ENCODE measurements around the gene KDM4F. TPM values are rescaled to one million over a fixed set of nuclear protein-coding genes. Genes with fewer than 3 reads are reported as not detected.
"Not testable (repeated sequence)": the region's sequence is repeated elsewhere in the genome, so short reads cannot be mapped to it uniquely, and the experiment has no call there.

Gene KDM4F
- total RNA-seq (2014; rRNA removed; shearing (Covaris generic)), result not detected in 2 replicates

- not testable (repeated sequence) for DNase-seq (ENCODE audit: low read depth)
Observed at GRCh38 chr11:95049122-95049521, at the start of gene KDM4F. Gene KDM4F, plus strand, starts transcription at chr11:95049422.

- no peak for DNase-seq (ENCODE audit: low read depth)
Observed at GRCh38 chr11:95003716-95004115, 45.5 kb upstream of the KDM4F start.

GRCh38 chr11:95005642-95006041, 43.6 kb upstream of the KDM4F start:
- no peak for DNase-seq (ENCODE audit: low read depth)

GRCh38 chr11:95011376-95011775, 37.8 kb upstream of the KDM4F start:
- no peak for DNase-seq (ENCODE audit: low read depth)

GRCh38 chr11:95014184-95014821, 34.9 kb upstream of the KDM4F start:
- DNase-seq (ENCODE audit: low read depth), result no peak

GRCh38 chr11:95016139-95016538, 33.1 kb upstream of the KDM4F start:
- DNase-seq (ENCODE audit: low read depth), result peak; percentile 9

- not testable (repeated sequence) for DNase-seq (ENCODE audit: low read depth)
Observed at GRCh38 chr11:95021468-95021867, 27.8 kb upstream of the KDM4F start.

- no peak for DNase-seq (ENCODE audit: low read depth)
Observed at GRCh38 chr11:95024958-95025357, 24.3 kb upstream of the KDM4F start, which contains the start of gene KDM4E. Gene KDM4E, plus strand, starts transcription at chr11:95025258. Its CDS starts 300 bp downstream, at chr11:95025558.

GRCh38 chr11:95025594-95025993, 23.6 kb upstream of the KDM4F start:
- not testable (repeated sequence) for DNase-seq (ENCODE audit: low read depth)

GRCh38 chr11:95028357-95028756, 20.9 kb upstream of the KDM4F start:
- DNase-seq (ENCODE audit: low read depth), result no peak

GRCh38 chr11:95033051-95033450, 16.2 kb upstream of the KDM4F start:
- DNase-seq (ENCODE audit: low read depth), result no peak

- no peak for DNase-seq (ENCODE audit: low read depth)
Observed at GRCh38 chr11:95035316-95035715, 13.9 kb upstream of the KDM4F start.

GRCh38 chr11:95037356-95038035, 11.7 kb upstream of the KDM4F start:
- DNase-seq (ENCODE audit: low read depth), result not testable (repeated sequence)

GRCh38 chr11:95042239-95042638, 7.0 kb upstream of the KDM4F start:
- DNase-seq (ENCODE audit: low read depth), result no peak

GRCh38 chr11:95042906-95043305, 6.3 kb upstream of the KDM4F start:
- DNase-seq (ENCODE audit: low read depth), result no peak

GRCh38 chr11:95044010-95044409, 5.2 kb upstream of the KDM4F start:
- DNase-seq (ENCODE audit: low read depth), result no peak

- no peak for DNase-seq (ENCODE audit: low read depth)
Observed at GRCh38 chr11:95045812-95046211, 3.4 kb upstream of the KDM4F start.

- DNase-seq (ENCODE audit: low read depth), result no peak
Observed at GRCh38 chr11:95050595-95051202, 1.5 kb downstream of the KDM4F start.

GRCh38 chr11:95054356-95054755, 5.1 kb downstream of the KDM4F start:
- no peak for DNase-seq (ENCODE audit: low read depth)

- DNase-seq (ENCODE audit: low read depth), result no peak
Observed at GRCh38 chr11:95055283-95055897, 6.2 kb downstream of the KDM4F start.

GRCh38 chr11:95057959-95058358, 8.7 kb downstream of the KDM4F start:
- DNase-seq (ENCODE audit: low read depth), result no peak

GRCh38 chr11:95058621-95059020, 9.4 kb downstream of the KDM4F start:
- DNase-seq (ENCODE audit: low read depth), result no peak

GRCh38 chr11:95059046-95059445, 9.8 kb downstream of the KDM4F start:
- DNase-seq (ENCODE audit: low read depth), result no peak

Data from M059J (cell line).